Activated CD4-positive, alpha-beta T cell treated with anti-CD3 and anti-CD28 coated beads, Interleukin-2, Interleukin-6, amounts not matched to agents 100 ng/mL and 50 ng/mL, durations not matched to agents 16 hours and 8 hours (primary cell): ENCODE data around the gene SPSB1.

Source experiments
- DNase-seq: peaks from one replicate; pipeline ENCODE4 v3.0.0-alpha.2; 2020

The SPSB1 gene

DNA sequence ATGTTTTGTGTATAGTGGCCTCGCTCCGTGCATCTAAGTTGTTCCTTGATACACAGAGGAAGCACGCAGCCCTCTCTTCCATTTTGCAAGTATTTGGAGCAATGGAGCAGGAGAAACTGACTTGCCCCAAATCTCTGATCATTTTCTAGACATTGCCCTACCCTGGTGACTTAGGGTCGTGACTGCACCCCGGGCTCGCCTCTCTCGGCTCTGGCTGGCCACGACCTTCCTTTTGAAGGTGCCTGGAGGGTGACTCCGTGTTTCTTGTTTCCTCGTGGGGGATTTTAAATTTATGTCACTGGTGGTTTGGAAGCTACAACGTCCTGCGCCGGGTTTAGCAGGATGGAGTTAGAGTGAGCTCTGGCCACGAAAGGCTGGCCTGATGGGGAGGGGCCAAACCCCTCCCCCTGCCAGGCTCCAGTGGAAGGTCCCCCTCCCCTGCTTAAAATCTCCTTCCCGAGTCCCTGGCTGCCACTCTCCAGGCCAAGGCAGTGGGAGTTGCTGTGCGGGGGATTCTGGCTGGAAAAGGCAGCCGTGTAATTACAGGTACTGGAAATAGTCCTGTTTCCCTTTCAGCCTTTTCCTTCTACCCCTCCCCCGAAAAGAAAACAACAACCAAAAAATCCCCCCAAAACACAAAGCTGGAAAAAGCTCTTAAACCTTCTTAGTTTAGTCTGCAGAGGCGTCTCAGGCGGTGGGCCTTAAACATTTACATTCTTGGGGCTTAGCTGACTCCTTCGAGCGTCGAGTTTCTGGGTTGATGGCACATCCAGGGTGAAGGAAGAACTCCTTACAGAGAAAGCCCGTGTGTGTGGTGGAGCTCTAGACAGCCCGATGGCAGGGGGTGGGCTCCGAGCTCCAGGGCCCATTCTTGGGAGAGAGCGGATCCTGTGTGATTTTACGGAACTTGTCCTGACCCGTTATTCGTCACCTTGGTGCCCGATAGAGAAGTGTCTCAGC lies 28.1 kb downstream of the SPSB1 start:
- no peak for DNase-seq

DNA sequence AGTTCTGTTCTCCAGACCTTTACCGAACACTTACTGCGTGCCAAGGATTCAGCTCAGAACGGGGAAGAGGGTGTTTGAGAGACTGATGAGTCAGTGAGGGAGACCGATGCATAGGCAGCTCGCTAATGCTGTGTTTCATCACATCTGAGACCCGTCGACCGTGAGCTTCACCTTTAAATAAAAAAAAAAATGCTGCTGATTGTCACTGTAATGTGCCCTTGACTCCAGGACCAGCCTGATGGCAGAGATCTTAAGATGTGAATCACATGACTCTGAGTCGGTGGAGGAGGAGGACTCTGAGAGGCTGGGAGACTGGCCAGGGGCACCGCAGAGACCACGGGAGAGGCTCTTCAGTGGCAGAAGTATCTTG lies 28.8 kb downstream of the SPSB1 start:
- no peak for DNase-seq

DNA sequence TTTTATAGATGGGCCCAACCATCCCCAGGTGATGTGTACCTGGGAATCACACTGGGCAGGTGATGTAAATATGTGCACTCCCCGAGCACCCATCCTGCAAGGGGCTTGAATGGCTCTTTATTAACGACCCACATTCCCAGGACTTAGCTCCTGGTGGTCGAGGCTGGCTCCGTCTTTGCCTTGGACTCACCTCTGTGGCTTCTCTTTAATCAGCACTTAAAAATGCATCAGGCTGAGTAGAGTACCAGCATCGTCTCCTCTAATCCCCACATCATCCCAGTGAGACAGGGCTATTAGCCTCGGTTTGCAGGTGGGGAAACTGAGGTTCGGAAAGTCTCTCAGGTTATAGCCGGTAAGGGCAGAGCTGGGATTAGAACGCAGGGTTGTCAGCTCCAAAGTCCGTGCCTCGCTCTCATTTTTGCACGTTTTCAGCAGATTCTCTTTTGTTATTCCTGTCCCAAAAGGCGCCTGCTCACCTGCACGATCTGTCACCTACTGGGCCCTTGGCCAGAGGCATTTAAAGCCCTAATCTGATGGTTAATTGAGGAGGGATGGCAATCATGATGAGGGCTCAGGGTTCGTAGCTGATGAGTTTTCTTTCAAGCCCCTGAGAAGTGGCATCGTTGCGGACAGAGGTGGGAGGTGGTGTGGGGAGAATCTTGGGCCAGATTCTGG lies 29.4 kb downstream of the SPSB1 start:
- no peak for DNase-seq

DNA sequence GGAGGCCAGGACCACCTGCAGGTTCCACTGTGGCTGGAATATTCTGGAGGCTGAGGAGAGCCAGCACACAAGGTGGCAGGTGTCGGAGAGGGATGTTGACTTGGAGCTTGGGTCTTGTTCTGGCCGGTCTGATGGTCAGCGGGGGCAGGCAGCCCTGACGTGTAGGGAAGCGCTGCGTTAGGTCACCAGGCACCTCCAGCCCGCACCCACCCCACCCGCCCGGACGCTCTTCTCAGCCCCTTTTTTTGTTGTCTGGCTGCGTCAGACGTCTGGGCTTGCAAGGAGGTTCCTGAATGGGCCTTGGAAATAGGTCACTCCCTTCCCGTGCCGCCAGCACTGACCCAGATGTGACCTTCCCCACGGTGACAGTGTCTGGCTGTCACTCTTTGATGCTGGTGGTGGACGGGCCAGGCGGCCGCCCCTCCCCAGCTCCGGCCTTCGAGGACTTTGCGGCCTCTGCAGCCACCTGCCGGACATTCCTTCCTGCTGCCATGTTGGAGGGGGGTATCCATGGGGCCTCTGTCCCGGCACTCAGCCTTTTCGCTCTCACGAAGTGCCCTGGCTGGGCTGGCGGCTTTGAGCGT lies 30.1 kb downstream of the SPSB1 start:
- no peak for DNase-seq

DNA sequence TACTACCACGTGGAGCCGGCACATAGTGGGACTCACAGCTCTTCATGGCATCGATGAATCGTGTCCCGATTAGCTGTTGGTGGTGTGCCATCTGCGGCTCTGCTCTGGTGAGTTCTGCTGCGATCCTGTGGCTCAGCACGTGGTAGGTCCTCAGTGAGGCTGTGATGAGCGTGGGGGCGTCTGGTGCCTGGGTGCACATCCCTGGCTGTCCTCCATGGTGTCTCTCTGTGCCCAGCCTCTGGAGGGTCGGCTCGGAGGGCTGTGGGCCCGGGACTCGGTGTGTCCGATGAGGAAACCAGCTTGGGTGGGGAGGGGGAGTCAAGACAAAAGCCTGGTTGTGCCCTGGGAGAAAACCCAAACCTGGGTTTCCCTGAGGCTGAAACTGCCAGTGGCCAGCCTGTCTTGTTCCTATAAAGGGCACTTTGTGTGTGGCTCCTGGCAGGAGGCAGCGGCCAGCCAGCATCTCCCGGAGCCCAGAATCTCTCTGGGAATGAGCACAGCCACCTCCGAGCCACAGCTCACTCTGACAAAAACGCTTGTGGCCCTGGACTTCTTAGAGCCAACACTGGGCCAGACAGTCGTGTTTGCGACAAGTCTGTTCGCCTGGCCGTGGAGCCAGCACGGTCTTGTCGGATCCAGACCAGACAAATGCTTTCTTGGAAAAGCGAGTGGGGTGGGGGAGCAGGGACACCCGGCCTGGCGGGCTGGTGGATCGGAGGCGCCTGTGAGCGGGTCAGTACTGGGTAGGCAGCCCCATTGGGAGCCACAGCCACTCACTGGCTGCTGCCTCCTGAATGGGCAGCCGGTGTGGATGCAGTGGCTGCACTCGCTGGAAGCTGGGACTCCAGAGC lies 31.8 kb downstream of the SPSB1 start:
- no peak for DNase-seq

DNA sequence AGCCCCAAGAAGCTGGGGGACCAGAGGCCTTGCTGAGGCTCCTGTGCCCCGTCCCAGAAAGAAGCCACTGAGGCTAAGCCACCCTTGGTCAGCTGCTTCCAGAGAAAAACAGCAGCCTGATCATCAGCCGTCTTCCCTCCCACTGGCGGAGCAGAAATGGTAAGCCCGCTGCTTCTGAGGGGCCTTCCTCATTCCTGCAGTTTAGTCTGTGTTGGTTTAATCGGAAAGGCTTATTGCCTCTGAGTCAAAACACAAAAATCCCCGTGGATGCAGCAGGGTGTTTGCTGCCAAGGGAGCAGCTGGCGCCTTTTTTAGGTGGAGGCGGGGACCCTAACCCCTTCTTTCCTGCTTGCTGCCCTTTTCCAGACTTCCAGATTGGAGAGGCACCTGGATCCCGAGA lies 33.9 kb downstream of the SPSB1 start:
- DNase-seq, result no peak

DNA sequence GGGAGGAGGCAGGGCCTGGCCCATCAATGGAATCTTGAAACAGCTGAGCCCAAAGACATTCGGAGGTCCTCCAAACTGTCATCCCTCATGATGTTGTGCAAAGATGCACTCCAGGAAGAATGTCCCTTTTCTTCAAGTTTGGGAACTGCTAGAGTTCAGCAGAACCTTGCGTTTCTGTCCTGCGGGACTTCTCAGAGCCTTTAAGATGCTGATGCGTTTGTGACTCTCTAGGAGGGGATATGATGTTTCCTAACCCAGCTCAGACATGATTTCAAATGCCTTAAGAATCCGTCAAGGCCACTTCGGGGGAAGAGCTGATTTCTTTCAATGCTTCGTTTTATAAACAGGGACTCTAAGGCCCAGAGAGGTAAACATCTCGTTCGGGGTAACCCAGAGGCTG lies 35.5 kb downstream of the SPSB1 start:
- DNase-seq, result no peak

DNA sequence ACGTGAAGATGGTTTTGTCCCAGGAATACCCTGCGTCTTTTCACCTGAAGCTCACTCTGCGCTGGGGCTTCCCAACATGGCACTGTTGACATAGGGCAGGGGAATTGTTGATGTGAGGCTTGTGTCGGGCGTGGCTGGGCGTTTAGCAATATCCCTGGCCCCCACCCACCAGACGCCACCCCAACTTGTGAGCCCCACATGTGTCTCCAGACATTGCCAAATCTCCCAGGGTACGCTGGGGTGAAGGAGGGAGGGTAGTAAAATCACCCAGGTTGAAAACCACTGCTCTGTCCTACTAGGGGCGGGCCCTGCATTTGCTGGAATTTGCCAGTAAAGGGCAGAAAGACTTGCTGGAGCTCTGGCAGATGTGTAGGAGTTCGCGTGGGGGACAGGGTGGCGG lies 36.0 kb downstream of the SPSB1 start:
- DNase-seq, result no peak

DNA sequence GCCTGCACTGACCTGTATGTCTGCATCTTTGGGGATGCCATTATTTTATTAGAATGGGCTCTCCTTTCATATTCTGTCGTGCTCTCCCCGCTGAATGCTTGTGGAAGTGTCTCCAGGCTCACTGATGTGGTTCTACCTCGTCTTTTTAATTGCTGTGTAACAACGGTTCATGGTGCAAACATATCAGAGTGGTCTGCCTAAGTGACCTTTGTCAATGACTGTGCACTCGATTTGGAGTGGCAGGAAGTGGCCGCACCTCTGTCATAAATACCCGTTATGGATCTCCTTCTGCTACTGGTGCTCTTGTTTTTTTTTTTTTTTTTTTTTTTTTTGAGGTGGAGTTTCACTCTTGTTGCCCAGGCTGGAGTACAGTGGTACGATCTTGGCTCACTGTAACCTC lies 38.3 kb downstream of the SPSB1 start:
- DNase-seq, result no peak

DNA sequence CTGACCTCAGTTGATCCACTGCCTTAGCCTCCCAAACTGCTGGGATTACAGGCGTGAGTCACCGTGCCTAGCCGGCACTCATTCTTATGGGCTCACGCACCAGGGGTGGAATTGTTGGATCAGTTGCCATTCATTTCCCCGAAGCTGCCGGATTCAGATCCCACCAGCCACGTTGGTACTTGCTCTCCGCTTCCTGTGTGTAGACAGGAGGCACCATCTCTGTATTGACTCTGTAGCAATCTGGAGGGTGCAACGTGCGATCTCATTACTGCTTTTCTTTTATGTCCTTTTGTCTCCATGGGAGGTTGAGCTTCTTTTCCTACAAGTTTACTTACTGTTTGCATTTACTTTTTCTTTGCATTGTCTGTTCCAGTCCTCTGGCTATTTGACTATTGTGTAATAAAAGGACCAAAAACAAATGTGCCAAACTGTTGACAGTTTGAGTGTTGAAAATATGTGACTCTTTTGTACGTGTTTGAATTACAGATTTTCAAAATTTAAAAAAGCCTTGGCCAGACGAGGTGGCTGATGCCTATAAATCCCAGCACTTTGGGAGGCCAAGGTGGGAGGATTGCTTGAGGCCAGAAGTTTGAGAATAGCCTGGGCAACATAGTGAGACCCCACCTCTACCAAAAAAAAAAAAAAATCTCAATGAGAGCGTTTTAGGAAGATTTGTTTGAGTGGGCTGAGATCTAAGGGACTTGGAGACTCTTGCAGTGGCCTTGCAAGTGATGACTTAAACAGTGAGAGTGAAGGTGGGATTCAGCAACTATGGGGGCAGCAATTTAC lies 39.1 kb downstream of the SPSB1 start:
- DNase-seq, result no peak

DNA sequence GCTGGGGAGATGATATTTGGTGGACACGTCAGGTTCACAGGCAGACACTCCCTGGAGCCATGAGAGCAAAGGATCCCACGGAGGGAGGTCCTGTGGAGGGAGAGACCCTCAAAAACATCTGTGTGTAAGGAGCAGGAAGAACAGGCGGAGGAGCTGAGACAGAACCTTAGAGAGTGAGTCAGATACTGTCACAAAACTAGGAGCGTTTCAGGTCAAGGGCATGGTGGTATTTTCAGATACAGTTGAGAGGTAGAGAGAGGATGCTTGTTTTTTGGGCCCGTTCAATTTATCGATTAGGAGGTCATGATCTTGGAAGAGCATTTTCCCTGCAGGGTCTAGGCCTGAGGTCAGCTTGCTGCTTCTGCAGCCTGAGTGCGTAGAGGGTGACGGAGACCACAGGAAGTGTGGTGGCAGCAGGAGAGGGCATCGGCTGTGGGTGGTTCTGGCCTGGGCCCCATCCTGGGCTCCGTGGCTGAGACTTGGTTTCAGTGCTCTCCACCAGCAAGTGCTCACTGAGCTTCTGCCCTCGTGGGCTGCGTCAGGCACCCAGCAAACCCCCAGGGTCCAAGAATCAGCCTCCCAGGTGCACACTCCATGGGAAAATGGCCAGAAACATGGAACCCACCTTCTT lies 39.9 kb downstream of the SPSB1 start:
- no peak for DNase-seq

DNA sequence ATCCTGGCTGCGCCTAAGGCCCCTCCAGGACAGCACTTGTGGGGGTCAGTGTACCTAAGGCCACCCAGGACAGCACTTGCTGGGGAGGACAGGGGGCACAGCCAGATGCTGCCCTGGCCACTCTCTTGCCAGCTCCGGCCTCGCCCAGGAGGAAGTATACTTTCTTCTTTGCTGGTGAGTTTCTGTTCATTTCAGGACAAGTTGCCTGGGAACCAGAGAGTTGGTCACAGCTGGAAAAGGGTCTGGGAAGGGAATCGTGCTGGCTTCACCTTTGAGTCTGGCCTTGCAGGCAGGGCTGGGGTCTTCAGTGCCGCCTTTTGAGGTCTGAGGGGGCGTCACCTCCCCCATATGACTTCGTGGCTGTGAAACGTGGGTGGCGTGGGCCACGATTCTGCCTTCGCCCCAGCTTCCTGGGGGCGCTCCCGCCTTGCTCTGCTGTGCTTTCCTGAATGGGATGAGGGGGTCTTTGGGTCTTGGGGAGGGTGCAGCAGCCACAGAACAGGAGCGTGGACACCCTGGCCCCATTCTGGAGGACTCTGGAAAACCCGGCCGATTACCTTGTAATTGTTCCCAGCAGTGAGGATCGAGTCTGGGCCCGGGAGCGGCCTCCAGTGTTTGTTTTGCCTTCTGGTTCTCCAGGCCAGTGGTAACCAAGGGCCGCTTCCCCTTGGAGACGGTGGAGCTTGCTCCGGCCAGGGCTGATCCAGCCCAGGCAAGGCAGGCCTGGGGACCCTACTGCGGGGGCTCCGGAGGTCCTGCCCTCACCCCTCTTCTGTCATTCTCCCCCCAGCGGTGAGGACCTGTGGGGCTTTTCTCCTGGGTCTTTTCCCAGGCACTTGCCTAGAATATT lies 45.9 kb downstream of the SPSB1 start:
- no peak for DNase-seq

DNA sequence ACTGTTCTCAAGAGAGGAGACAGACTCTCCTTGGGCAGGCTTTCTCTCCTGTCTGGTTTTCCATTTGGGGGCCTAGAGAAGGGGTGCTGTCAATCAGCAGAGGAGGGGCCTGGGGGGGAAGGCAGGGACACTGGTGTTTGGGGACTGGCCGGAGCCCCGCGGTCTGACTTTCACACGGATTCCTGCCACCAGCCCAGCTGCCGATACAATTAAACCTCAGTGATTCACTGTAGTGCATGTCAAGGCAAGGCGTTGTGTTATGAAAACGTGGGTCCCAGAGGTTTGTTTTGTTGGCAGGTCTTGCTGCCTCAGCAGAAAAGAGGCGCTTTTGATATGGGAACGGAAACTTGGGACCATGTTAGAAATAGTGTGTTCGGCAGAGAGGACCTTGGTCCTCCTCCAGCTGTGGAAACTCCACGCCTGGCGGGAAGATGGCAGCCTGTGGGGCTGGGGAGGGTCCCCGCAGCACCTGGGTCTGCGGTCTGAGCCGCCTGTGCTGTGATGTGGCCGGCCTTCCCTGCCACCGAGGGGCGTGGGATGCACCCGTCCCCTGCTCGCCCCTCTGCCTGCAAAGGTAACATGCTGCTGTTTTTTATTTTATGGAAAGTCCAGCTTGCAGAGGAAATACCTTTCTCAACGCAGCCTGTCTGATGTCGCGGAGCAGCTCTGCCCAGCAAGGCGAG lies 47.6 kb downstream of the SPSB1 start:
- no peak for DNase-seq

DNA sequence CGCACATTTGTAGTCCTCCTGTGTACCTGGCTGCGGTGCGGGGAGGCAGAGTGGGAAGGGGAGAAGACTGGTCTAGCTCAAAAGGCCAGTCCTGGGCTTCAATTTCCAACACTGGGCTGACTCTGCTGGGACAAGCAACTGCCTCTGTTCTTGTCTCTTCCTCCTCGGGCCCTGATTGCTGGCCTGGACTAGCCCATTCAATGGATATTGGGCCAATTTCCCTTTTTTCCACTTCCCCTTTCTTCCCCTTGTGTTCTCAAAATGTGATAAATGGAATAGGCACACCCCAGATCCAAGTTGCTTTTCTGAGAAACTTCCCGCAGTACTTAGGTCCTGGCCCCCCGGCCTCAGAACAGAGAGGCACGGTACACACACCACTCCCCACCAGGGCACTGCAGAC lies 48.2 kb downstream of the SPSB1 start:
- DNase-seq, result no peak

DNA sequence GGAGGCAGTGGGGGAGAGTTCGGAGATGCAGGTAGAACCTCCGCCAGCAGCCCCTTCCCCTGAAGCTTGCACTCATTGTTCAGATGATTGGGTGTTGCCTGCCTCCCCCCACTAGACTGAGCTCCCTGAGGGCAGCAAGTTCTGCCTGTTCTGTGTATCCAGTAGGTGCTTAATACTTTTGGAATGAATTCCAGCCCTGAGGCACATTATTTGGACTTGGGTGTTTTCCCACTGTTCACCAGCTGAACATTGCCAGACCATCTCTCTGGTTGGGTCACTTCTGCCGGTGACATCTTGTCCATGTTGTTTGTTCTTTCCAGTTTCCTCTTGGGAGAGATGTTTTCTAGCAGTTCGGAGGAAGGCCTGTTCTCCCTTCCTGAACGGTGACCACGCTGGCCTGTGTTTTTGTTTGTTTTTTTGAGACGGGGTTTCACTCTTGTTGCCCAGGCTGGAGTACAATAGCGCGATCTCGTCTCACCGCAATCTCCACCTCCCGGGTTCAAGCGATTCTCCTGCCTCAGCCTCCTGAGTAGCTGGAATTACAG lies 48.7 kb downstream of the SPSB1 start:
- no peak for DNase-seq

DNA sequence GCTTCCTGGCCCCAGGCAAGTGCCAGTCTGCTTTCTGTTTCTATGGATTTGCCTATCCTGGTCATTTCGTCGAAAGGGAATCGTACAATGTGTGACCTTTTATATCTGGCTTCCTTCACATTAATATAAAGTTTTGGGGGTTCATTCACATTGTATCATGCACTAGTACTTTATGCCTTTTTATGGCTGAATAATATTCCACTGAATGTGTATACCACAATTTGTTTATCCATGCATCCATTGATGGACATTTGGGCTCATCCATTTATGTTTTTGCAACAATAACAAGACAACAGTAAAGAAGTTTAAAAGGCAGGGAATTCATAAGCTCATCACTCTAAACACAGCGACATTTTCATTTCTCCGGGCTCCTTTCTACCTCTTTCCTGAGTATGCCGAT lies 50.6 kb downstream of the SPSB1 start:
- no peak for DNase-seq

DNA sequence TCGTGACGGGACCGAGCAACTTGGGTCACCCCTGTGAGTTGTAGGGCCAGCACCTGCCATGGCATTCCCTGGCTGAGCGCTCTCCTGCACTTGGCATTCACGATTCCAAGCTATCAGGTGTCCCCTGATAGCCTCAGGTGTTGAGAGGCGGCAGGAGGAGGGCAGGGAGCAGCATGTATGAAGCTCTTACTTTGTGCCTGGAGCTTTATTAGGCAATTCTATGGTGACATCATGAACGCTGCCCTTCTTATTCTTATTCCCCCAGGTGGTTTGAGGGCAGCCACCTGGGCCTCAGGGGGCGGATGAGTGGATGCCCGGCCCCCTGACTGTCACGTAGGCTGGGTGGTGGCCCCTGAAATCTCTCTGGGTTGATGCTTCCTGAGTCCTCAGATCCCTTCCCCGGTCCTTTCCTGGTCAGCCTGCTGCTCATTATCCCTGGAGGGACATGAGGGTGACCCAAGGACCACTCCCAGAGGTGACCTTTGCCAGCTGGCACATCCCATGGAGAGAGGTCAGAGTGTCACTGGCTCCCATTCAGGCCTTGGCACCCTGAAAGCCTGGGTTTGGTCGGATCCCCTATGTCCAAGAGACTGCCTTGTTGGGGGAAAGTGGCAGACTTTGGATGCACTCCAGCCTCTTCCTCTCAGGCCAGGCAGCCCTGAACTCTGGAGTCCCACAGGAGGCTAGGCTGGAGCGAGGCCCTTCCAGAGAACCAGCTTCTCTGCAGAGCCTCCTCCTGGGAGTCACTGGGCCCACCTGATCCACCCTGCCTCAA lies 51.9 kb downstream of the SPSB1 start:
- DNase-seq, result no peak

DNA sequence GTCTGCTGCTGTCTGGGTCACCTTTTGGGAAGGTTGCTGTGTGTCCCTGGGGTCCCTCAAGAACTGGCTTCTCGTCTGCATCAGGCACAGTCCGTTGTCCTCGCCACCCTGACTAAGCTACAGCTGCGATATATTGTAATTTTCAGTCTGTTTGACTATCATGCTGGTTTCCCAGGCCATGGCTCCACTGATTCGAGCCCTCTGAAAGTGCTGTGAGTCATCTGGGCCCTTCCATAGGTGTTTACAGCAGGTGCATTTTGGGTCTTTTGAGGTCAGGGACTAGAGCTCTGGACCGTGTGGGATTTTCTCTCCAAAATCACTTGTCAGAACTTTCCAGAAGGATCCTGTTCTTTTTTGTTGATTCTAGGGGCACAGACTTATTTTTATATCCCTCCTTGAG lies 52.8 kb downstream of the SPSB1 start:
- no peak for DNase-seq

DNA sequence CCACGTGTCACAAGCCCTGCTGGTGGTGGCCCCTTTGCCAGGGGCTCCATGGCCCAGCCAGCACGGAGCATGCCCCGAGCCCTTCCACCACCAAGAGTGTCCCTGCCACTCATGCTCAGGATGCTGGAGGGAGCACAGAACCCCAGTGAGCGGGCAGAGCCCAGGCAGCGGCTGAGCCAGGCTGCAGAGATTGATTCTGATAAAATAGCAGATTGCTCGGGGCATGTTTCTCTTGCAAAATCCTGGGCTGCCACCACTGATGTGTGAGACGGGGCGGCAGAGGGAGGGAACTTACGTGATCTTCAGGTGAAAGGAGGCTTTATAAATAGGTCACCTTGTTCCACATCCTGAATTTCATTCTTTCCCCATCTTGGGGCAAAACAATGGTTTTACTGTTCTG lies 53.2 kb downstream of the SPSB1 start:
- DNase-seq, result no peak
